GM19351 (cell line): Measurements from ENCODE around the gene TARM1.

Experiments
- ATAC-seq: cut with Tn5 transposase; IDR thresholded peaks from one replicate; pipeline ENCODE4 v1.9.1; 2021; ENCODE audit warnings: mild to moderate bottlenecking, moderate library complexity; ENCODE audit not compliant: unreplicated experiment

Gene TARM1

GRCh38 chr19:54035215-54036178, 45.7 kb downstream of the TARM1 start:
- ATAC-seq: no peak

GRCh38 chr19:54030895-54031586, 50.1 kb downstream of the TARM1 start:
- no peak for ATAC-seq

GRCh38 chr19:54029930-54030490, 51.2 kb downstream of the TARM1 start:
- no peak for ATAC-seq

GRCh38 chr19:54029301-54029700, 51.9 kb downstream of the TARM1 start:
- no peak for ATAC-seq

- ATAC-seq: no peak
Measured at GRCh38 chr19:54026656-54027055, 54.5 kb downstream of the TARM1 start.

- no peak for ATAC-seq
Measured at GRCh38 chr19:54024660-54025059, 56.5 kb downstream of the TARM1 start.

GRCh38 chr19:54023191-54023590, 58.0 kb downstream of the TARM1 start:
- ATAC-seq: no peak

- no peak for ATAC-seq
Measured at GRCh38 chr19:54021932-54022331, 59.2 kb downstream of the TARM1 start.

GRCh38 chr19:54021363-54021762, 59.8 kb downstream of the TARM1 start:
- no peak for ATAC-seq
